OCI-LY1 (cell line): ENCODE results near the gene TOMM6.

ENCODE experiments used
- CTCF ChIP-seq: fragments of 200-600 bp; sonication (generic), shearing (Covaris generic); IDR thresholded peaks from 2 replicates; pipeline ENCODE4 v1.5.1; 2017; ENCODE audit warnings: mild to moderate bottlenecking, antibody characterized with exemption, low read length, moderate library complexity, mixed read lengths
- EZH2 ChIP-seq: fragments of 200-600 bp; sonication (generic), shearing (Covaris generic); IDR thresholded peaks from 2 replicates; pipeline ENCODE4 v1.8.0; 2017; ENCODE audit warnings: borderline replicate concordance, mixed run types, mild to moderate bottlenecking, antibody characterized with exemption, low read length, moderate library complexity, mixed read lengths

GRCh38 chr6:41832263-41832662 lies 44.8 kb downstream of the TOMM6 start:
- TF ChIP-seq EZH2, result no peak
- TF ChIP-seq CTCF, result no peak
